ENCODE results near the gene PLEKHA8. TPM values are rescaled to one million over a fixed set of nuclear protein-coding genes. Genes with fewer than 3 reads are reported as not detected.

The PLEKHA8 gene, protein sequence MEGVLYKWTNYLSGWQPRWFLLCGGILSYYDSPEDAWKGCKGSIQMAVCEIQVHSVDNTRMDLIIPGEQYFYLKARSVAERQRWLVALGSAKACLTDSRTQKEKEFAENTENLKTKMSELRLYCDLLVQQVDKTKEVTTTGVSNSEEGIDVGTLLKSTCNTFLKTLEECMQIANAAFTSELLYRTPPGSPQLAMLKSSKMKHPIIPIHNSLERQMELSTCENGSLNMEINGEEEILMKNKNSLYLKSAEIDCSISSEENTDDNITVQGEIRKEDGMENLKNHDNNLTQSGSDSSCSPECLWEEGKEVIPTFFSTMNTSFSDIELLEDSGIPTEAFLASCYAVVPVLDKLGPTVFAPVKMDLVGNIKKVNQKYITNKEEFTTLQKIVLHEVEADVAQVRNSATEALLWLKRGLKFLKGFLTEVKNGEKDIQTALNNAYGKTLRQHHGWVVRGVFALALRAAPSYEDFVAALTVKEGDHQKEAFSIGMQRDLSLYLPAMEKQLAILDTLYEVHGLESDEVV
- 38.1 to 40.1 TPM (median 38.6 TPM) in 3 replicates for total RNA-seq (2021)
- Bru-seq, nascent RNA = percentile 84 among the genes with signal in this experiment
- long read RNA-seq, experiment 1, full-length matches to known transcripts = 93 of 201 reads
- long read RNA-seq, experiment 1, partial matches to known transcripts = 15 of 201 reads
- long read RNA-seq, experiment 1, other reads (novel, unspliced or antisense) = 93 of 201 reads
- long read RNA-seq, experiment 2, partial matches to known transcripts = 3 of 47 reads
- long read RNA-seq, experiment 2, other reads (novel, unspliced or antisense) = 44 of 47 reads
- long read RNA-seq, experiment 3, partial matches to known transcripts = 1 of 6 reads
- long read RNA-seq, experiment 3, other reads (novel, unspliced or antisense) = 2 of 6 reads

DNA sequence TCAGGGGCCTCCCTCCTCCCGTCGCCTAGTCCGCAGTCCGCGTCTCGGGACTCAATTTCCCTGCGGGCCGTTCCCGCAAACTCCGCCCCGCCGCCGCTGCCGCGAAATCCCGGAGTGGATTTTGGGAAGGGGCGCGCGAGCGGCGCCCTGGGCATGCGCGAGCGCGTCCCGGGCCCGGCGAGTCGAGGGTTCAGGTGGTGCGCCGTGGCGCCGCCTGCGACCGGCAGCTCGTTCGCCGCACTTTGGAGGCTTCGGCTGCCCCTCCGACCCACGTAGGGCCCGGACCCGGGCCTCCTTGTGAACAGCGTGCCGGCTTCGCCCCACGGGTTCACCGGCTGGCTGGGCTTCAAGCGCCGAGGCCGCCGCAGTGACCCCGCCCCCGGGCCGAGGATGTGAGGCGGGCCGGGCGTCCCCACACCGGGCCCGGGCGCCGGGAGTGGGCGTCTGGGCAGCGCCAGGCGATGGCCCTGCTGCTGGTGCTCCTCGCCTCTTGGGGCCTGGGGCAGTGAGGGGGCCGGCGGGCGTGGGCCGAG lies at the start of gene PLEKHA8:
TSS of gene PLEKHA8 (plus strand) at position 197 of the 533 bp plus-strand sequence. CDS start 351 bp downstream, outside the sequence.
- ChIA-PET CTCF (interaction anchor here (3.7 kb wide), 1 partner anchor 33 kb away, joined by 20 read pairs; no protein-coding TSS in a partner anchor), POLR2A (no interaction called here)
- H3K4me3 Mint-ChIP-seq = no peak within 1 kb of the TSS; the same call in 1 of the 2 replicates
- peaks cover 31% of the 10 kb centered on the region for H3K4me1 Mint-ChIP-seq
- H3K36me3 Mint-ChIP-seq = peaks cover 8% of the 10 kb centered on the region; the same call in 1 of the 2 replicates
- H3K27me3 Mint-ChIP-seq (ENCODE audit: low read depth) = no peaks in the 10 kb centered on the region
- H3K27ac Mint-ChIP-seq = peak within 1 kb of the TSS; percentile 98
- ATAC-seq (peak; percentile 65), DNase-seq (ENCODE audit: low spot score) (peak; percentile 93)
- H3K9me3 Mint-ChIP-seq = no peaks in the 10 kb centered on the region
- no peak for TF ChIP-seq SOX15 (CRISPR knock-in tag; IDR thresholded peaks at IDR 0.05)
- TF ChIP-seq, protein P1, sequence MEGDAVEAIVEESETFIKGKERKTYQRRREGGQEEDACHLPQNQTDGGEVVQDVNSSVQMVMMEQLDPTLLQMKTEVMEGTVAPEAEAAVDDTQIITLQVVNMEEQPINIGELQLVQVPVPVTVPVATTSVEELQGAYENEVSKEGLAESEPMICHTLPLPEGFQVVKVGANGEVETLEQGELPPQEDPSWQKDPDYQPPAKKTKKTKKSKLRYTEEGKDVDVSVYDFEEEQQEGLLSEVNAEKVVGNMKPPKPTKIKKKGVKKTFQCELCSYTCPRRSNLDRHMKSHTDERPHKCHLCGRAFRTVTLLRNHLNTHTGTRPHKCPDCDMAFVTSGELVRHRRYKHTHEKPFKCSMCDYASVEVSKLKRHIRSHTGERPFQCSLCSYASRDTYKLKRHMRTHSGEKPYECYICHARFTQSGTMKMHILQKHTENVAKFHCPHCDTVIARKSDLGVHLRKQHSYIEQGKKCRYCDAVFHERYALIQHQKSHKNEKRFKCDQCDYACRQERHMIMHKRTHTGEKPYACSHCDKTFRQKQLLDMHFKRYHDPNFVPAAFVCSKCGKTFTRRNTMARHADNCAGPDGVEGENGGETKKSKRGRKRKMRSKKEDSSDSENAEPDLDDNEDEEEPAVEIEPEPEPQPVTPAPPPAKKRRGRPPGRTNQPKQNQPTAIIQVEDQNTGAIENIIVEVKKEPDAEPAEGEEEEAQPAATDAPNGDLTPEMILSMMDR (IDR thresholded peaks at IDR 0.05) = no peak
- TF ChIP-seq NR3C1 (CRISPR knock-in tag; conservative IDR thresholded peaks at IDR 0.05; ENCODE audit: low read depth) = no peak
- TF ChIP-seq FOXP1 (CRISPR knock-in tag; IDR thresholded peaks at IDR 0.05; ENCODE audit: borderline replicate concordance) = 0 out of 2 replicates have a peak, but pooled peaks have one; percentile 41
- TF ChIP-seq ZNF232 (CRISPR knock-in tag; IDR thresholded peaks at IDR 0.05) = peak; percentile 61
- TF ChIP-seq NR2C2 (CRISPR knock-in tag; IDR thresholded peaks at IDR 0.05) = no peak
- TF ChIP-seq, protein P2, sequence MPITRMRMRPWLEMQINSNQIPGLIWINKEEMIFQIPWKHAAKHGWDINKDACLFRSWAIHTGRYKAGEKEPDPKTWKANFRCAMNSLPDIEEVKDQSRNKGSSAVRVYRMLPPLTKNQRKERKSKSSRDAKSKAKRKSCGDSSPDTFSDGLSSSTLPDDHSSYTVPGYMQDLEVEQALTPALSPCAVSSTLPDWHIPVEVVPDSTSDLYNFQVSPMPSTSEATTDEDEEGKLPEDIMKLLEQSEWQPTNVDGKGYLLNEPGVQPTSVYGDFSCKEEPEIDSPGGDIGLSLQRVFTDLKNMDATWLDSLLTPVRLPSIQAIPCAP (CRISPR knock-in tag; IDR thresholded peaks at IDR 0.05) = no peak
- TF ChIP-seq SMAD3 (CRISPR knock-in tag; IDR thresholded peaks at IDR 0.05; ENCODE audit: borderline replicate concordance) = no peak
- TF ChIP-seq FOXJ3 (CRISPR knock-in tag; IDR thresholded peaks at IDR 0.05; ENCODE audit: borderline replicate concordance) = no peak
- TF ChIP-seq ZBTB21 (CRISPR knock-in tag; IDR thresholded peaks at IDR 0.05; ENCODE audit: borderline replicate concordance) = no peak
- TF ChIP-seq, protein P3, sequence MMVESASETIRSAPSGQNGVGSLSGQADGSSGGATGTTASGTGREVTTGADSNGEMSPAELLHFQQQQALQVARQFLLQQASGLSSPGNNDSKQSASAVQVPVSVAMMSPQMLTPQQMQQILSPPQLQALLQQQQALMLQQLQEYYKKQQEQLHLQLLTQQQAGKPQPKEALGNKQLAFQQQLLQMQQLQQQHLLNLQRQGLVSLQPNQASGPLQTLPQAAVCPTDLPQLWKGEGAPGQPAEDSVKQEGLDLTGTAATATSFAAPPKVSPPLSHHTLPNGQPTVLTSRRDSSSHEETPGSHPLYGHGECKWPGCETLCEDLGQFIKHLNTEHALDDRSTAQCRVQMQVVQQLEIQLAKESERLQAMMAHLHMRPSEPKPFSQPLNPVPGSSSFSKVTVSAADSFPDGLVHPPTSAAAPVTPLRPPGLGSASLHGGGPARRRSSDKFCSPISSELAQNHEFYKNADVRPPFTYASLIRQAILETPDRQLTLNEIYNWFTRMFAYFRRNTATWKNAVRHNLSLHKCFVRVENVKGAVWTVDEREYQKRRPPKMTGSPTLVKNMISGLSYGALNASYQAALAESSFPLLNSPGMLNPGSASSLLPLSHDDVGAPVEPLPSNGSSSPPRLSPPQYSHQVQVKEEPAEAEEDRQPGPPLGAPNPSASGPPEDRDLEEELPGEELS (CRISPR knock-in tag; IDR thresholded peaks at IDR 0.05) = no peak; the same call in 1 of the 2 replicates
- TF ChIP-seq, protein P4, sequence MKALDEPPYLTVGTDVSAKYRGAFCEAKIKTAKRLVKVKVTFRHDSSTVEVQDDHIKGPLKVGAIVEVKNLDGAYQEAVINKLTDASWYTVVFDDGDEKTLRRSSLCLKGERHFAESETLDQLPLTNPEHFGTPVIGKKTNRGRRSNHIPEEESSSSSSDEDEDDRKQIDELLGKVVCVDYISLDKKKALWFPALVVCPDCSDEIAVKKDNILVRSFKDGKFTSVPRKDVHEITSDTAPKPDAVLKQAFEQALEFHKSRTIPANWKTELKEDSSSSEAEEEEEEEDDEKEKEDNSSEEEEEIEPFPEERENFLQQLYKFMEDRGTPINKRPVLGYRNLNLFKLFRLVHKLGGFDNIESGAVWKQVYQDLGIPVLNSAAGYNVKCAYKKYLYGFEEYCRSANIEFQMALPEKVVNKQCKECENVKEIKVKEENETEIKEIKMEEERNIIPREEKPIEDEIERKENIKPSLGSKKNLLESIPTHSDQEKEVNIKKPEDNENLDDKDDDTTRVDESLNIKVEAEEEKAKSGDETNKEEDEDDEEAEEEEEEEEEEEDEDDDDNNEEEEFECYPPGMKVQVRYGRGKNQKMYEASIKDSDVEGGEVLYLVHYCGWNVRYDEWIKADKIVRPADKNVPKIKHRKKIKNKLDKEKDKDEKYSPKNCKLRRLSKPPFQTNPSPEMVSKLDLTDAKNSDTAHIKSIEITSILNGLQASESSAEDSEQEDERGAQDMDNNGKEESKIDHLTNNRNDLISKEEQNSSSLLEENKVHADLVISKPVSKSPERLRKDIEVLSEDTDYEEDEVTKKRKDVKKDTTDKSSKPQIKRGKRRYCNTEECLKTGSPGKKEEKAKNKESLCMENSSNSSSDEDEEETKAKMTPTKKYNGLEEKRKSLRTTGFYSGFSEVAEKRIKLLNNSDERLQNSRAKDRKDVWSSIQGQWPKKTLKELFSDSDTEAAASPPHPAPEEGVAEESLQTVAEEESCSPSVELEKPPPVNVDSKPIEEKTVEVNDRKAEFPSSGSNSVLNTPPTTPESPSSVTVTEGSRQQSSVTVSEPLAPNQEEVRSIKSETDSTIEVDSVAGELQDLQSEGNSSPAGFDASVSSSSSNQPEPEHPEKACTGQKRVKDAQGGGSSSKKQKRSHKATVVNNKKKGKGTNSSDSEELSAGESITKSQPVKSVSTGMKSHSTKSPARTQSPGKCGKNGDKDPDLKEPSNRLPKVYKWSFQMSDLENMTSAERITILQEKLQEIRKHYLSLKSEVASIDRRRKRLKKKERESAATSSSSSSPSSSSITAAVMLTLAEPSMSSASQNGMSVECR (CRISPR knock-in tag; IDR thresholded peaks at IDR 0.05; ENCODE audit: borderline replicate concordance) = peak; percentile 76; the same call in 1 of the 2 replicates
- no peak for TF ChIP-seq ZNF416 (CRISPR knock-in tag; IDR thresholded peaks at IDR 0.05)
- TF ChIP-seq, protein P5, sequence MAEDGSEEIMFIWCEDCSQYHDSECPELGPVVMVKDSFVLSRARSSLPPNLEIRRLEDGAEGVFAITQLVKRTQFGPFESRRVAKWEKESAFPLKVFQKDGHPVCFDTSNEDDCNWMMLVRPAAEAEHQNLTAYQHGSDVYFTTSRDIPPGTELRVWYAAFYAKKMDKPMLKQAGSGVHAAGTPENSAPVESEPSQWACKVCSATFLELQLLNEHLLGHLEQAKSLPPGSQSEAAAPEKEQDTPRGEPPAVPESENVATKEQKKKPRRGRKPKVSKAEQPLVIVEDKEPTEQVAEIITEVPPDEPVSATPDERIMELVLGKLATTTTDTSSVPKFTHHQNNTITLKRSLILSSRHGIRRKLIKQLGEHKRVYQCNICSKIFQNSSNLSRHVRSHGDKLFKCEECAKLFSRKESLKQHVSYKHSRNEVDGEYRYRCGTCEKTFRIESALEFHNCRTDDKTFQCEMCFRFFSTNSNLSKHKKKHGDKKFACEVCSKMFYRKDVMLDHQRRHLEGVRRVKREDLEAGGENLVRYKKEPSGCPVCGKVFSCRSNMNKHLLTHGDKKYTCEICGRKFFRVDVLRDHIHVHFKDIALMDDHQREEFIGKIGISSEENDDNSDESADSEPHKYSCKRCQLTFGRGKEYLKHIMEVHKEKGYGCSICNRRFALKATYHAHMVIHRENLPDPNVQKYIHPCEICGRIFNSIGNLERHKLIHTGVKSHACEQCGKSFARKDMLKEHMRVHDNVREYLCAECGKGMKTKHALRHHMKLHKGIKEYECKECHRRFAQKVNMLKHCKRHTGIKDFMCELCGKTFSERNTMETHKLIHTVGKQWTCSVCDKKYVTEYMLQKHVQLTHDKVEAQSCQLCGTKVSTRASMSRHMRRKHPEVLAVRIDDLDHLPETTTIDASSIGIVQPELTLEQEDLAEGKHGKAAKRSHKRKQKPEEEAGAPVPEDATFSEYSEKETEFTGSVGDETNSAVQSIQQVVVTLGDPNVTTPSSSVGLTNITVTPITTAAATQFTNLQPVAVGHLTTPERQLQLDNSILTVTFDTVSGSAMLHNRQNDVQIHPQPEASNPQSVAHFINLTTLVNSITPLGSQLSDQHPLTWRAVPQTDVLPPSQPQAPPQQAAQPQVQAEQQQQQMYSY (CRISPR knock-in tag; IDR thresholded peaks at IDR 0.05) = peak; percentile 100
- no peak for TF ChIP-seq RORB (CRISPR knock-in tag; IDR thresholded peaks at IDR 0.05)
- TF ChIP-seq ZNF396 (CRISPR knock-in tag; IDR thresholded peaks at IDR 0.05; ENCODE audit: borderline replicate concordance) = no peak
